HT1080 (cell line): ENCODE measurements around the gene SERTAD1. TPM values are rescaled to one million over a fixed set of nuclear protein-coding genes. Genes with fewer than 3 reads are reported as not detected.

Experiments used
- DNase-seq: peaks from one replicate; pipeline ENCODE4 v3.0.0-alpha.2; 2015; ENCODE audit warnings: low read depth
- polyA plus RNA-seq, 2 experiments: library from polyadenylated mRNA; depleted of rRNA; stranded (reverse); fragments of >200 nt; gene quantifications; 2 replicates each; pipeline ENCODE4 v1.2.3, GENCODE V29; 2015
- total RNA-seq: library from RNA; depleted of rRNA; stranded (reverse); fragments of >200 nt; shearing (Covaris generic); gene quantifications from 2 replicates; pipeline ENCODE4 v1.2.3, GENCODE V29; 2014; rRNA removed

SERTAD1 gene
- total RNA-seq, result 9.9 and 13.6 TPM in 2 replicates
- polyA plus RNA-seq (2015; cell fraction: cytosol; rRNA removed), result 10.2 and 12.1 TPM in 2 replicates
- polyA plus RNA-seq (2015; cell fraction: nucleus; rRNA removed), result 6.2 and 7.7 TPM in 2 replicates

- DNase-seq, result peak; percentile 99
These were observed at the start of gene SERTAD1 for GRCh38 chr19:40425450-40426287. Gene SERTAD1 (minus strand): TSS chr19:40425992. CDS start chr19:40423546, 2,446 bp downstream.

DNA sequence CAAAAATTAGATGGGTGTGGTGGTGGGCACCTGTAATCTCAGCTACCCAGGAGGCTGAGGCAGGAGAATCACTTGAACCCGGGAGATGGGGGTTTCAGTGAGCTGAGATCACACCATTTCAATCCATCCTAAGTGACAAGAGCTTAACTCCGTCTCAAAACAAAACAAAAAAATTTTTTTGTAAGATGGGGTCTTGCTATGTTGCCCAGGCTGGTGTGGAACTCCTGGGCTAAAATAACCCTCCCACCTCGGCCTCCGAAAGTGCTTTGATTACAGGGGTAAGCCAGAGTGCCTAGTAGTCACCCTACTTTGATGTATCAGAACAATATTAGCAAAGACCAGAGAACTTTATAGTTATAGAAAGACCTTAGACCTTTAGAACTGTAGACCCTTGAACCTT lies 48.9 kb upstream of the SERTAD1 start:
- DNase-seq, result no peak

DNA sequence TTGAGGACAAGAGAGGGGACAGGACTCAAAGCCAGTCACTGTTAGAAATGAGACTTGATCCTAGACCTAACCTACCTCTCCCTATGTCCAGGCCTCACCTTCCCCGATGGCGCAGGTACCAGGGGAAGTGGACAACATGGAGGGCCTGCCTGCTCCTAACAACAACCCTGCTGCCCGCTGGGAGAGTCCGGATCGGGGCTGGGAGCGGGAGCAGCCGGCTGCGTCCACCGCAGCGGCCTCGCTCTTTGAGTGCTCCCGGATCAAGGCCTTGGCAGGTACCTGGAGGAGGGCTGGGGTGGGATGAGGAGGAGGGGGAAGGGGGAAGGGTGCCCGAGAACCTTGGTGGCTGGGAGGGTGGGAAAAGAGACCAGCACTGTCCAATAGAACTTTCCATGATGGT lies 46.7 kb upstream of the SERTAD1 start:
- DNase-seq, result no peak

GRCh38 chr19:40471111-40471510 lies 45.3 kb upstream of the SERTAD1 start:
- no peak for DNase-seq

GRCh38 chr19:40469011-40469410 lies 43.2 kb upstream of the SERTAD1 start:
- DNase-seq, result no peak

DNA sequence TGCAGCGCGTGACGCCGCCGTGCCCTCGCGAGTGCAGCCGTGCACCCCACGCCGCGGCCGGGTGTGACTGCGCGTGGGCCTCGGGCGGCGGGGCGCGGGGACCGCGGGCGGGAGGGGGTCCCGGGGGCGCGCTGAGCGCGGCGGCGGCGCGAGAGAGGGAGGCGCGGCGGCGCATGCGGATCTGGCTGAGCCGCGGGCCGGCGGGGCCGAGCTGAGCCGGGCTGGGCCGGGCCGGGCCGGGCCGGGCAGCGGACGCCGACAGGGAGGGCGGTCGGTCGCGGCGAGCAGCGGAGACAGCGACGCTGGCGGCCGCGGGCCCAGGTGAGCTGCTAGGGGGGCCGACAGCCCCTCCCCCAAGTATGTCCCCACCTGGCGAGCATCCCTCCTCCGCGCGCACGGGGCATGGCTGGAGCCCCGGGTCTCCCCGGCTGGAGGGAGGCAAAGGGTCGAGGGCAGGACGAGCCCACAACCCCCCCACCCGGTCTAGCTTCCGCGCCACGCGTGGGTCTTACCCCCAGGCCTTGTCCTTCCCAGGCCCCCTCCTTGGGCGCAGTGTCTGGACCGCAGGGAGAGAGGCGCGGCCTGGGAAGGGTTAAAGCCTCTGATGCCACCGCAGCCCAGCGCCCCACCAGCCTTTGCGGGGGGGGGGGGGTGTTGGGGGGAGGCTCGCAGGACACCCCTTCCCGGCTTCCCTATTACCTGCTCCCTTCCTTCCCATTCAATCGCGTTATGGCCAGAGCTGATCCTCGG lies 41.4 kb upstream of the SERTAD1 start, which contains the start of gene SPTBN4:
SPTBN4 (plus strand) TSS at position 17 of the 750 bp plus-strand sequence. CDS start 5,621 bp downstream, outside the sequence.
- DNase-seq, result no peak

DNA sequence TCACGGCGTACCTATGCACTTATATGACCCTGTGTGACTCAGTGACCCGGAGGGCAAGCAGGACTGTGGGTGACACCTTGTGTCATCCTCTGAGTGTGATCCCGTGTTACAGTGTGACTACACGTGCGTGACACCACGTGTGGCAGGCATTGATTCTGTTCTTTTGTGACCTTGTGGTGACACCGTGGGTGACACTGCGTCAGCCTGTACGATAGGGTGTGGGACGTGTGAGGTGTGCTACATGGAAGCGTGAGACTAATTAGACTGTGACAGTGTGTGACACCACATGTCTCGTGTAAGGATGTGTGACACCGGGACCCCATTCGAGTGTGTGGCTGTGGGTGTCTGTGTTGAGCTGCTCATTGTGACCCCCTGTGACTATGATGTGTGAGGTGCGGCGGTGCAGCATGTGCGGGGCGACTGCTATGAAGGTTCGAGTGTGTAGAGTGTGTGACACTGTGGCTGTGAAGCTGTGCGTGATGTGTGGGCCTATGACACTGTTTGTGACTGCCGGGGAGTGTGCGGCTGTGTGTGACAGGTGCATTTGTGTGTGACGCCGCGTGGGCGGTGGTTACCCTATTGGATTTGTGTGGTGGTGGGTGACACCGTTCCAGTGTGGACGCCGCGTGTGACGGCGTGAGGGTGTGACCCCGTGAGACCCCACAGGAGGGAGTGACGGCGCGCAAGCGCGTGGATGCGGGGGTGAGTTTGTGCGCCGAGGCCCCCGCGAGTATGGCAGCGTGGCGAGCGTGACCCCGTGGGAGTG lies 40.6 kb upstream of the SERTAD1 start:
- DNase-seq, result no peak

DNA sequence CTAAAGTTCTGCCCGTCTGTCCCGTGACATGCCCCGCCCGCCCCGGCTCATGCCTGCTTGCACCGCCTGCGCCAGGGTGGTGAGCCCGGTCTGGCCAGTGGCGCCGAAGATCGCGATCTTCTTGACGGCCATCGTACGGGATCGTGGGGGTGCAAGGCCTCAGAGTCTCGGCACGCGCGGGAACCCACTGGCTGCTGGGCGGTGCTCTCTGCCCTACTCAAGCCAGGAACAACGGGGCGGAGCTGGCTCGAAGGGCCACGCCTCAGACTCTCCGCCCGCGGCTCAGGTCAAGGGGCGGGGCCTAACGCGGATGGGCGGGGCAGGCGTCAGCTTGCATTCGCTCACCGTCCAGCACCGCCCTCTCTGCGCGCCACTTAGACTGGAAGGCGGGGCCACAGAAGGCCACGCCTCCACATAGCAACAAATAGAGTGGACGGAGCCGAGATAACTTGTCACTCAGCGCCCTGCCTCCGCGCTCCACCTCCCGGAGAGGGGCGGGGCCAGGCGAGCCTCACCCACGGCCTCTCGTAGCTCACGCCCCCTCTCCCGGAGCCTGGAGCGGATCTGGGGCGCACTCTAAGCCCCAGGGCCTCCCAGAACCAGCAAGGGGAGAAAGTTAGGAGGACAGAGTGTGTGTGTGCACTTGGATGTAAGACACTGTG lies 39.9 kb upstream of the SERTAD1 start, which contains the start of gene BLVRB:
BLVRB (minus strand) TSS at position 189 of the 662 bp plus-strand sequence; CDS start at position 132, 57 bp downstream.
- DNase-seq, result peak; percentile 97

DNA sequence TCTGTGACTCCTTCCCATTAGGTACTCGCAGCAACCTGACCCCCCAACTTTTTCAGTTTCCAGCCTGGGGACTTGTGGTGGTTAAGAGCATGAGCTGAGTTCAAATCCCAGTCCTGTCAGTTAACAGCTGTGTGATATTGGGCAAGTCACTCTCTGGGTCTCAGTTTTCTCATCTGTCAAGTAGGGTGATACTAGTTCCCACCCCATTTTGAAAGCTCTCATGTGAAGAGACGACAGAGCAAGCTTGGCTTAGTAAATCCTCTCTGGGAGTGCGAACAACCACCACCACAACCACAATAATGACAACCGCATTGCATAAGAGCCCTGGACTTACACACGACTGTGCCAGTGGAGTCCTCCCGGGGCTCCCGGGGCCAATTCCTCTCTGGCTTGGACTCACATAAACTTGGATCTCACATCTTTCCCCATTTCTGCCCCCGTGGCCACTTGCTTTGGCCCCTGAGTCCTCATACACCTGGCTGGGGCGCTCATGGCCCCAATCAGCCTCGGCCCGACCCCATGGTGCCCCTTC lies 39.3 kb upstream of the SERTAD1 start:
- DNase-seq, result peak; percentile 60

DNA sequence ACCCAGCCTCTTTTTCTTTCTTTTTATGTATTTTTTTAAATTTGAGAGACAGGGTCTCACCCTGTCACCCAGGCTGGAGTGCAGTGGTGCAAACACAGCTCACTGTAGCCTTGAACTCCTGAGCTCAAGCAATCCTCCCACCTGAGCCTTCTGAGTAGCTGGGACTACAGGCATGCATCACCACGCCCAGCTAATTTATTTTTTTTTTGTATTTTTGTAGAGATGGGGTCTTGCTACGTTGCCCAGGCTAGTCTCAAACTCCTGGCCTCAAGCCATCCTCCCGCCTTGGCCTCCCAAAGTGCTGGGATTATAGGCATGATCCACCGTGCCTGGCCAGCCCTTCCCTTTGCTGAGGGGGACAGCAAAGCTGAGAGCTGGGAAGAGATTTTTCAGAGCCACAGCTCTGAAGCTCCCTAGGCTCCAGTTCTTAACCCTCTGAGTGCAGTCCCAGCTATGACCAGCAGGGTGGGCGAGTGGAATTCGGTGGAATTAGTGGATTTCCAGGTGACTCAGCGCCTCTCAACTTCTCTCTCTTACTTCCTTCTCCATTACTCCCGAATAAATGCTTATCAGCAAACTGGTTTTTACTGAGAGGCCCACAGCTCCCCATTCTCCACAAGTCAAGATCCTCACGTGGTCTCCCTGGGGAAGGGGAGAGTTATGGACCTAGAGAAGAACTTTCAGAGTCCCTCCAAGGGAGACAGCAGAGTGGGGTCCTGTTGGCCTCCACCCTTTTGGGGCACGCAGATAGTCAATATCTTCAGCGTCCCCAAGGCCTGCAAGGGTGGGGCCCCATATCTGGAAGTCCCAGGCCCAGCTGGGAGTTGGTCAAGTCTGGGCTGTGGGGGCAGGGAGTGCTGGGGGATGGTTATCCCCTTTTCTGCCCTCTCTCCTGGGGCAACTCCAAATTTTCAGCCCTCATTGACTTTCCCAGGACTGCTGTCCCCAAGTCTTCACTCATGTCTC lies 38.5 kb upstream of the SERTAD1 start:
- DNase-seq, result peak; percentile 85

GRCh38 chr19:40463587-40464037 lies 37.8 kb upstream of the SERTAD1 start:
- peak; percentile 57 for DNase-seq

- DNase-seq, result no peak
These were observed 36.0 kb upstream of the SERTAD1 start for GRCh38 chr19:40461669-40462221.

GRCh38 chr19:40460185-40460584 lies 34.4 kb upstream of the SERTAD1 start:
- DNase-seq, result no peak

DNA sequence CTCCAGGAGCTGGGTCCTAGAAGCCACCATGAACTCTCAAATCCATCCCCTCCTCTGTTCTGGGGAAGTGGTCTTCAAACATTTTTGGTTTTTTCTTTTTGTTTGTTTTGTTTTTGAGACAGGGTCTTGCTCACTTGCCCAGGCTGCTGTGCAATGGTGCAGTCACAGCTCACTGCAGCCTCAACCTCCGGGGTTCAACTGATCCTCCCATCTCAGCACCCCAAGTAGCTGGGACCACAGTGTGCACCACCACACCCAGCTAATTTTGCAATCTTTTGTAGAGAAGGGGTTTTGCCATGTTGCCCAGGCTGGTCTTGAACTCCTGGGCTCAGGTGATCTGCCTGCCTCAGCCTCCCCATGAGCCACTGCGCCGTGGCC lies 32.8 kb upstream of the SERTAD1 start:
- no peak for DNase-seq

DNA sequence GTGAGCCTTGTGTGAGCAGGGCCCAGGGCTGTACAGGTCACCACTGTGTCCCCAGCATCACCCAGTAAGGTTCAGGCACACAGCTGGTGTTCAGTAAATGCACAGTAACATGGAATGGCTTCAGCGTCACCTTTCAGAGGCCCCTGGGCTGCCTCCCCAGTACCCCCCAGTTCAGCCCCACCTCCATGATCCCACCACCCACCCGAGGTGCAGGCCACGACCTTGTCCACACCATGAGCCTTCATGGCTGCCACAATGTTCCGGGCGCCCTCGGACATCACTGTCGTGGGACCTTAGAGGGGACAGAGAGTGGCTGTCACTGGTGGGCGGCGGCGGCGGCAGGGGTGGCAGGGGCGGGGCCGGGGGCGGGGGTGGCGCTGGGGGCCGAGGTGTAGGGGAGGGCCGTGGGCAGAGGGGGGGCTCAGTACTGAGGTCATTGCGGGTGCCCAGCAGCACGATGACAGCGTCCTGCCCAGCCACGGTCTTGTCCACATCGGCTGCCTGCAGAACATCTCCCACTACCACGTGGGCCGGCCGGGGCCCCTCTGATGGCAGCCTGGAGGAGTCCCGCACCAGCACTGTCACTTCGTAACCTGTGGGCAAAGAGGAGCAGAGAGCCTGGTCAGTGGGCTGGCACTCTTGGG lies 32.3 kb upstream of the SERTAD1 start:
- no peak for DNase-seq

GRCh38 chr19:40457048-40457447 lies 31.3 kb upstream of the SERTAD1 start:
- no peak for DNase-seq

DNA sequence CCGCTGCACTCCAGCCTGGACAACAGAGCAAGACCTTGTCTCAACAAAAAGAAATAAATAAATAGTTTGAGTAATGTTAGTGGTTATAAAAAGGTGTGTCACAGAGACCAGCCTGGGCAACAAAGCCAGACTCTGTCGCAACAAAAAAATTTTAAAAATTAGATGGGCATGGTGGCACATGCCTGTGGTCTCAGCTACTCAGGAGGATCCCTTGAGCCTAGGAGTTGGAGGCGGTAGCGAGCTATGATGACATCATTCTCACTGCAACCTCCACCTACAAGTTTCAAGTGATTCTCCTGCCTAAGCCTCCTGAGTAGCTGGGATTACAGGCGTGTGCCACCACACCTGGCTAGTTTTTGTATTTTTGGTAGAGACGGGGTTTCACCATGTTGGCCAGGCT lies 28.2 kb upstream of the SERTAD1 start:
- peak; percentile 29 for DNase-seq

- no peak for DNase-seq
These were observed 27.5 kb upstream of the SERTAD1 start for GRCh38 chr19:40453151-40453735.
